Activated CD8-positive, alpha-beta memory T cell treated with anti-CD3 and anti-CD28 coated beads, Interleukin-2, amount 50 U/mL, for 24 hours (primary cell): Measurements from ENCODE around the gene SFXN3.
A peak's percentile ranks its signal among the peaks of the same experiment; 100 is the strongest.

Experiments
- DNase-seq: peaks from one replicate; pipeline ENCODE4 v3.0.0-alpha.2; 2020; ENCODE audit errors: extremely low read depth

The SFXN3 gene

GRCh38 chr10:101035916-101036702 is 5.1 kb downstream of the SFXN3 start:
- DNase-seq, result no peak

GRCh38 chr10:101036726-101037125 is 5.7 kb downstream of the SFXN3 start:
- DNase-seq, result no peak

- no peak for DNase-seq
Measured at GRCh38 chr10:101038484-101038883, 7.5 kb downstream of the SFXN3 start.

DNA sequence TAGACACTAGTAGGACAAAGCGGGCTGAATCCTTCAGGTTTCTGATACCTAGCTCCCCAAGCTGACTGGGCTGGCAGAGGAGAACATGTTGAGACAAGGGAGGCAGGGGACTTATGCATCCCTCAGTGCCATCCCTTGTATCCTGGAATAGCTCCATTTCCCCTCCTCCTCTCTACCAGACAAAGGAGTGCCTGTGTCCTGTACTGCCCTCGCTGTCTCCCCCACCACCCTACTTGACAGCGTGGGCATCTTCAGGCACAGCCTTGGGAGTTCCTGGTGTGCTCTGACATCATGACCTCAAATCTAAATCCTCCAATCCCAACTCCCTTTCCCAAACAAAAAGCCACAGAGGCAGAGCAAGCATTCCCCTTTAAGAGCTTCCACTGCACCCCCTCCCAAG is 9.0 kb downstream of the SFXN3 start:
- DNase-seq, result no peak

- no peak for DNase-seq
Measured at GRCh38 chr10:101040851-101041250, 9.8 kb downstream of the SFXN3 start.

DNA sequence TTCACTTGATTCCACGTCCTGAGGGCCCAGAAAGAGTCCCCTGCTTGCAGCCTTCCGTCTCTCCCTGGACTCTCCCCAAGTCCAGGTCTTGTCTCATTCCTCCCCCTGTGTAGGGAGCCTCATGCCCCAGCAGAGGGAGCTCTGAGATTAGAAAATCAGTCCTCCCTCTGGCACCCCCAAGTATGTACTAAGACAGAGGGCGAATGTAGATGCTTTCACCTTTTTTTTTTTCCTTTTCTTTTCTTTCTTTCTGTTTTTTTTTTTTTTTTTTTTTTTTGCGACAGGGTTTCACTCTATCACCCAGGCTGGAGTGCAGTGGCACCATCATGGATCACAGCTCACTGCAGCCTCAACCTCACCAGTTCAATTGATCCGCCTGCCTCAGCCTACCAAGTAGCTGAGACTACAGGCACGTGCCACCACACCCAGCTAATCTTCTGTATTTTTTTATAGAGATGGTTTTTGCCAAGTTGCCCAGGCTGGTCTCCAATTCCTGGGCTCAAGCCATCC is 10.3 kb downstream of the SFXN3 start:
- no peak for DNase-seq

- DNase-seq, result no peak
Measured at GRCh38 chr10:101042118-101042517, 11.1 kb downstream of the SFXN3 start.

DNA sequence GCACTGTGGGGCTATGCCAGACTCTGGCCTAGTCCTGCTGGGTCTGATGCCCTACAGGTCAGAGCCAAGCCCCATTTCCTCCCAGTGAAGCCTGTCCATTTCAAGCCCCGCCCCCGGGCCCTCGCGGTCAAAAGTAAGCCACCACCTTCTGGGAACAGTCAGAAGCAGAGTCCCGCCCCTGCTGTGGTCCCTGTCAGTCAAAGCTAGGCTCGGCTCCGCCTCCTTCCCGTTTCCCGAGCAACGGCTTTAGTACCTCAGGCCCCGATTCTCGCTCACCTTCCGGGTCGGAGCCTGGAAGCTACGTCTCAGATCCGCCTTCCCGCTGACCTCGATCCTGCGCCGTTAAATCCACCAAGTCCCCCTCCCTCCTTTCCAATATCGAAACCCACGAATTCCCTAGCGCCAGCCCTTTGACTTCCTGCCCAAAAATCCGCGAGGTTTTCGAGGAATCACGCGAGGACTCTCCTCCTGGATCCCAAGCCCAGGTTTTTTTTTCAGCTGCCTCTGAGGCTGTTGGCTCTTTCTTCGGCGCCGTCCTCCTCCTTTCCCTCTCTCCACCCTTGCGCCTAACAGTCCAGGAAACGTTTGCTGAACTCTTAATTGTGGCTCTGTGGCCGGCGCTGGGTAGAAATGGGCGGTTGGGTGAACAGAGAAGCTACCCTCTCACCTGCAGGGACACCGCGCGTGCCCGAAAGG is 11.8 kb downstream of the SFXN3 start:
- peak; percentile 81 for DNase-seq

GRCh38 chr10:101043363-101043707 is 12.3 kb downstream of the SFXN3 start:
- DNase-seq, result no peak

- no peak for DNase-seq
Measured at GRCh38 chr10:101044117-101044516, 13.1 kb downstream of the SFXN3 start.

GRCh38 chr10:101046332-101047238 is 15.6 kb downstream of the SFXN3 start:
- DNase-seq, result no peak

- DNase-seq, result no peak
Measured at GRCh38 chr10:101047268-101047667, 16.2 kb downstream of the SFXN3 start.

GRCh38 chr10:101047961-101048892 is 17.2 kb downstream of the SFXN3 start:
- DNase-seq, result no peak

DNA sequence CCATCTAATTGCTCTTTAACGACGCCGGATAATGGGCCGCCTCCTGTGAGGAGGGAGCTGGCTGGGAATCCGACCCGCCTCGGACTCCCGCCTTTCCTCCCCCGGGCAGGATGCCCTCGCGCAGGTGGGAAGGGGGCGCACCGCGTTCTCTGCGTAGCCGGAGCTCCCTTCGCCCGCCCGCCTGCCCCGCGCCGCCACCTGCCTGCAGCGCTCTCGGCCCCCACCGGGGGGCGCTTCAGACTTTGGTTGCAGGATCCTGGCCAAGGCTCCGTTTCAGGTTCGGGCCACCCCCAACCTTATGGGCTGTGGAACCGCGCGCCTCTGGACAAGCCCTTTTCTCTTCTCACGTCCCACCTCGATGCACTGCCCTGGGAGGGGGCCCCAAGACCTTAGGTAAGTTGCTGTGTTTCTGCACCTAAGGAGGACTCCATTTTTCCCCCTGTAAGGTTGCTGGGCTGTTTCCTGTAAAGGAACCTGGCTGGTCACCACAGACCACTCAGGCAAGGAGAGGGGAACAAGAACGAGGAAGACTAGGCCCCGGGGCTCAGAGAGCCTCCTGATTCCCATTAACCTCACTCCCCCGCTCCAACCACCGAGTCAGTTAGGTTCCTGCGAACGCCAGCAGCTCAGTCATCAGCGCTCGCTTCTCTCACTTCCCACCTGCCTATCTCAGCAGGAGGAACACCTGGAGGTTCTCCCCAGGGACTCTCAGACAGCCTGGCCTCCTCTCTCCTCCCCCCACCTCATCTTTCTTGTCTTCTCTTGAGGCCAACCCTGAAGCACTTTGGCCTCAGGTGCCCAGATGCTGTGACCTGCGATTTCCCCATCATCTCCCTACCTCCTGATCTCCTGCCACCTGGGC is 19.4 kb downstream of the SFXN3 start:
- no peak for DNase-seq

GRCh38 chr10:101052285-101052684 is 21.3 kb downstream of the SFXN3 start:
- DNase-seq, result no peak

- no peak for DNase-seq
Measured at GRCh38 chr10:101053516-101053915, 22.5 kb downstream of the SFXN3 start.

- DNase-seq, result no peak
Measured at GRCh38 chr10:101054351-101054750, 23.3 kb downstream of the SFXN3 start.

DNA sequence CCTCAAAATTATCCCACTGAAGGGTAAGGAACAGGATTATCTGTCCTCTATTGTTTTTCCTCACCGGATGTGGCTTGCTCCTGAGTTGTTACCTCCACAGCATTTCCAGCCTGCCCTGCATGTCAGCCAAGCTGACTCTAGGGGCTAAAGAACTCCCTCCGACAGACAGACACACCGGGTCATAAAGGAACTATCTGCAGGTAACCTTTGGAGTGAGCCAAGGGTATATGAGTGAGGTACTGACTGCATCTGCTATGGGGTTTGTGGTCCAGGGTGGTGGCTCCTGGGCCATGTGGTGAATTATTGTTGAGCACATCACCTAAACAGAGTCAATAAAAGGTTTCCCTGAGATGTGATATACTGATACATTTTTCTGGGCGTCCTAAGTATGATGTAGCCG is 23.8 kb downstream of the SFXN3 start:
- no peak for DNase-seq

- DNase-seq, result no peak
Measured at GRCh38 chr10:101055411-101055810, 24.4 kb downstream of the SFXN3 start.
